ENCODE data around the gene PLEK.
"Not testable (repeated sequence)": the region's sequence is repeated elsewhere in the genome, so short reads cannot be mapped to it uniquely, and the experiment has no call there.

The PLEK gene

GRCh38 chr2:68341062-68341329, 24.1 kb upstream of the PLEK start:
- no peaks in the 10 kb centered on the region for H3K4me1 Mint-ChIP-seq (ENCODE audit: low read depth)
- H3K4me3 Mint-ChIP-seq: no peak overlapping the region
- no peak overlapping the region for H3K27ac Mint-ChIP-seq
- no peaks in the 10 kb centered on the region for H3K9me3 Mint-ChIP-seq
- H3K36me3 Mint-ChIP-seq (ENCODE audit: low read depth): no peaks in the 10 kb centered on the region
- H3K27me3 Mint-ChIP-seq (ENCODE audit: low read depth): peaks cover 45% of the 10 kb centered on the region

GRCh38 chr2:68341583-68341982, 23.5 kb upstream of the PLEK start:
- peaks cover 47% of the 10 kb centered on the region for H3K27me3 Mint-ChIP-seq (ENCODE audit: low read depth)
- H3K27ac Mint-ChIP-seq: no peak overlapping the region
- H3K36me3 Mint-ChIP-seq (ENCODE audit: low read depth): no peaks in the 10 kb centered on the region
- H3K4me1 Mint-ChIP-seq (ENCODE audit: low read depth): no peaks in the 10 kb centered on the region
- no peaks in the 10 kb centered on the region for H3K9me3 Mint-ChIP-seq
- H3K4me3 Mint-ChIP-seq: no peak overlapping the region

DNA sequence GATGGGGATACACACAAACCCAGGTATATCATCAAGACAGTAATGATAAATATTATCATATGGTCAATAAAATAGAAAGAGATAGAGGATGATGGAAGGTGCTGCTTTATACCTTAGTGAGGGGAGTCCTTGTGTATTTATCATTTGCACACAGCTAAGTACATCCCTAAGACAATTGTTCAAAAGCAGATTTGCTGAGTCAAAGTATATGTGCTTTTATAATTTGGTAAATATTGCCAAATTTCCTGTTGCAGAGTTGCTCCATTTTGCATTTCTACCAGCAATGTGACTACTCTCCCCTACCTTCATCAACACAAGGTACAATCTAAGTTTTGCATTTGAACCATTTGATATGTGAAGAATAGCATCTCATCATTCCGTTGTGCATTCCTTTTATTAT, 22.6 kb upstream of the PLEK start:
- Mint-ChIP-seq H3K4me3 (no peak overlapping the region), H3K9me3 (no peaks in the 10 kb centered on the region), H3K27me3 (ENCODE audit: low read depth) (peaks cover 49% of the 10 kb centered on the region), H3K4me1 (ENCODE audit: low read depth) (no peaks in the 10 kb centered on the region), H3K36me3 (ENCODE audit: low read depth) (no peaks in the 10 kb centered on the region), H3K27ac (no peak overlapping the region)

DNA sequence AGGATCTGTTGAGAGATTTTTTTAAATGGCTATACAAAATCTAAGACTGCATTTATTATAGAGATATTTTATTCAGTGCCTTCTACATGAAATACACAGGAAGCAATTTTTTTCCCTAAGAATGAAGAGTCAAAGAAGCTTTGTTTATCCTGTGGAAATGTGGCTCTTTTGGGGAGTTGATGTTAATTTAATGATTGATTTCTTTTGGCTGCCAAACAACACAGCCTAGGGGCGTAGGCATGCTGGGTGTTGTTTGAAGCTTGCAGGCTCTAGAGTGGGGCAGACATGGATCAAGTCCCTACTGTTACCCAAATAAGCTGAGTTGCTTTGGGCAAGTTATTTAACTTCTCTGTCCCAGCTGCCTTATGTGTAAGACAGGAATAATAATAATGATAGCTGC, 21.1 kb upstream of the PLEK start:
- Mint-ChIP-seq H3K27ac (no peak overlapping the region), H3K4me3 (no peak overlapping the region), H3K27me3 (ENCODE audit: low read depth) (peaks cover 58% of the 10 kb centered on the region), H3K4me1 (ENCODE audit: low read depth) (no peaks in the 10 kb centered on the region), H3K36me3 (ENCODE audit: low read depth) (no peaks in the 10 kb centered on the region), H3K9me3 (no peaks in the 10 kb centered on the region)

DNA sequence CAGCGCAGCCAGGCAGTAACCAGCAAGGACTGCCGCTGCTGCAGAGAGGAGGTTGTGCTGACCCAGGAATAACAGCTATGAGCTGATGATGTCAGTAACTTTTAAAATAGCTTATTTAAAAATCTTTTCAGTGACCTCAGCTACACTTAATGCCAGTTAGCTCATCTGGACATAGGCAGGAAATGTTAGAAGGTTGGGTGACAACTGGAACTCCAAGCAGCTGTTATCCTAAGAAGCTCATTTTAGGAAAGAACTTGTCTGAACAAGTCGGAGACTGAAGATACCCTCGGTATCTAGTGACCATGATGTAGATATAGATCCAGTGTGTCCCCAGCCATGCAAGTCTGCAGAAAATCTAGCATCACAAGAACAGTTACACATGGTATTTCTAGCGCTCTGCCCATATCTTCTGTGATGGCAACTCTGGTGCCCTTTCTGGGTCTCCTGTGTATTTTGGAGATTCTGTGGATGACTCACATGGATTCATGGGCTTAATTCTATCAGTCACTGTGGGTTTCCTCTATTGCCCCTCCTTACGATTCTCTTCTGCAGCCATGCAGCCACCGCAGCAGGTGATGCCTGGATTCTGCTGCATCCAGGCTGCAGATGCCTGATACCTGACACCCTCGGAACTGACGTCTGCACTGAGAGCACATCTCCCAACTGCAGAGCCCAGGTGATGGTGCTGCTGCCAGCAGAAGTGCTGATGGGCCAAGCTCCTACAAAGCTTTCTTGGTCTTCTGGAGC, 19.8 kb upstream of the PLEK start:
- Mint-ChIP-seq H3K4me3 (no peak overlapping the region), H3K4me1 (ENCODE audit: low read depth) (no peaks in the 10 kb centered on the region), H3K36me3 (ENCODE audit: low read depth) (no peaks in the 10 kb centered on the region), H3K27me3 (ENCODE audit: low read depth) (peaks cover 54% of the 10 kb centered on the region), H3K27ac (no peak overlapping the region), H3K9me3 (no peaks in the 10 kb centered on the region)

GRCh38 chr2:68349091-68349490, 16.0 kb upstream of the PLEK start:
- not testable (repeated sequence) for H3K9me3 Mint-ChIP-seq; H3K4me1 Mint-ChIP-seq (ENCODE audit: low read depth); H3K36me3 Mint-ChIP-seq (ENCODE audit: low read depth); H3K27ac Mint-ChIP-seq; H3K4me3 Mint-ChIP-seq
- H3K27me3 Mint-ChIP-seq (ENCODE audit: low read depth): peaks cover 38% of the 10 kb centered on the region

DNA sequence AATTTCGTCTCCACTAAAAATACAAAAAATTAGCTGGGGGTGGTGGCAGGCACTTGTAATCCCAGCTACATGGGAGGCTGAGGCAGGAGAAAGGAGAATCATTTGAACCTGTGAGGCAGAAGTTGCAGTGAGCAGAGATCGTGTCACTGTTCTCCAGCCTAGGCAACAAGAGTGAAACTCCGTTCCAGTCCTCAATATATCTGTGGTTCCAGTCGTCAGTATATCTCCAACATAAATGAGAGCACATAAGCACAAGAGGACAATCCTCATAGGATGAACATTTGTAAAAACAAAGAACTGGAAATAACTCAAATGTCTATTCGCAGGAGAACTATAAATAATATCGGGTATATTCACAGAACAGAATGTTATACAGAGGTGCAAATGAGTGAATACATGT, 13.1 kb upstream of the PLEK start:
- H3K4me3 Mint-ChIP-seq: no peak overlapping the region
- peaks cover 38% of the 10 kb centered on the region for H3K27me3 Mint-ChIP-seq (ENCODE audit: low read depth)
- H3K27ac Mint-ChIP-seq: no peak overlapping the region
- H3K36me3 Mint-ChIP-seq (ENCODE audit: low read depth): no peaks in the 10 kb centered on the region
- no peaks in the 10 kb centered on the region for H3K9me3 Mint-ChIP-seq
- no peaks in the 10 kb centered on the region for H3K4me1 Mint-ChIP-seq (ENCODE audit: low read depth)

DNA sequence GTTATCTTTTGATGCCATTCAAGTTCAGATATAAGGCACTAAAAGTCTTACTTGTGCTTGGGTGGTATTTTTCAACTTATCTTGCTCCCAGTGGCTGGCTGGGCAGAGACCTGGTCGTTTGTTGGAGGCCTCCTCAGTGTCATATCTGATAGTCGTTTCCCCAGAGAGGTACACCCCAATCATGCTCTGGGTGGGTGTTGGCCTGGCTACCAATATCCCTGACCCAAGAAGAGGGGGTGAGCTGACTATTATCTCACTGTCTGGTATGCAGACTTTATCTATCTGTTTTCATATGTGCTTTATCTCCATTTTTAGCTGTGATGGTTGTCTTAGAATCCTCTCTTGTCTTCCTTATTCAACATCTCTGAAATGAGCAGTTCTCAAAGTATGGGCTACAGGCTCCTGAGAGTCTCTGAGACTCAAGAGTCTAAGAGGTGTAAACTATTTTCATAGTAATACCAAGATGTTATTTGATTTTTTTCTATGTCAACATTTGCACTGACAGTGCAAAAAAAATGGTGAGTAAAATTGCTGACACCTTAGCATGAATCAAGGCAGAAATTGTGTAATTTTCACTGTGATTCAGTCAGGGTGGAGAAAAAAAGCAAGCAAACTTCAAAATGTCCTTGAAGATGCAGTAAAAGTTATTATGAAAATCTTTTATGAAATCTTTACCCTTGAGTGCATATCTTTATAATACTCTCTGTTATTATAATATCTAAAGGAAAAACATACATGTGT, 12.3 kb upstream of the PLEK start:
- Mint-ChIP-seq H3K9me3 (no peaks in the 10 kb centered on the region), H3K4me3 (no peak overlapping the region), H3K27ac (no peak overlapping the region), H3K27me3 (ENCODE audit: low read depth) (peaks cover 30% of the 10 kb centered on the region), H3K4me1 (ENCODE audit: low read depth) (no peaks in the 10 kb centered on the region), H3K36me3 (ENCODE audit: low read depth) (no peaks in the 10 kb centered on the region)

GRCh38 chr2:68356599-68357239, 8.4 kb upstream of the PLEK start:
- Mint-ChIP-seq H3K27ac (no peak overlapping the region), H3K9me3 (no peaks in the 10 kb centered on the region), H3K36me3 (ENCODE audit: low read depth) (no peaks in the 10 kb centered on the region), H3K27me3 (ENCODE audit: low read depth) (peaks cover 20% of the 10 kb centered on the region), H3K4me3 (no peak overlapping the region), H3K4me1 (ENCODE audit: low read depth) (no peaks in the 10 kb centered on the region)

- peaks cover 20% of the 10 kb centered on the region for H3K27me3 Mint-ChIP-seq (ENCODE audit: low read depth)
- H3K36me3 Mint-ChIP-seq (ENCODE audit: low read depth): no peaks in the 10 kb centered on the region
- H3K27ac Mint-ChIP-seq: no peak overlapping the region
- no peaks in the 10 kb centered on the region for H3K9me3 Mint-ChIP-seq
- no peak overlapping the region for H3K4me3 Mint-ChIP-seq
- peaks cover 10% of the 10 kb centered on the region for H3K4me1 Mint-ChIP-seq (ENCODE audit: low read depth)
Observed at GRCh38 chr2:68357605-68358337, 7.3 kb upstream of the PLEK start.

GRCh38 chr2:68359889-68360288, 5.2 kb upstream of the PLEK start:
- Mint-ChIP-seq H3K27ac (no peak overlapping the region), H3K9me3 (no peaks in the 10 kb centered on the region), H3K27me3 (ENCODE audit: low read depth) (peaks cover 19% of the 10 kb centered on the region), H3K4me1 (ENCODE audit: low read depth) (peaks cover 20% of the 10 kb centered on the region), H3K4me3 (no peak overlapping the region), H3K36me3 (ENCODE audit: low read depth) (no peaks in the 10 kb centered on the region)

GRCh38 chr2:68362069-68362468, 3.0 kb upstream of the PLEK start:
- peaks cover 29% of the 10 kb centered on the region for H3K4me1 Mint-ChIP-seq (ENCODE audit: low read depth)
- H3K9me3 Mint-ChIP-seq: no peaks in the 10 kb centered on the region
- H3K36me3 Mint-ChIP-seq (ENCODE audit: low read depth): no peaks in the 10 kb centered on the region
- peak overlapping the region; percentile 18 for H3K4me3 Mint-ChIP-seq
- H3K27ac Mint-ChIP-seq: peak overlapping the region; percentile 5
- peaks cover 13% of the 10 kb centered on the region for H3K27me3 Mint-ChIP-seq (ENCODE audit: low read depth)

GRCh38 chr2:68362749-68363148, 2.3 kb upstream of the PLEK start:
- H3K27me3 Mint-ChIP-seq (ENCODE audit: low read depth): peaks cover 13% of the 10 kb centered on the region
- no peak overlapping the region for H3K27ac Mint-ChIP-seq
- no peaks in the 10 kb centered on the region for H3K9me3 Mint-ChIP-seq
- H3K36me3 Mint-ChIP-seq (ENCODE audit: low read depth): no peaks in the 10 kb centered on the region
- peaks cover 29% of the 10 kb centered on the region for H3K4me1 Mint-ChIP-seq (ENCODE audit: low read depth)
- H3K4me3 Mint-ChIP-seq: no peak overlapping the region

DNA sequence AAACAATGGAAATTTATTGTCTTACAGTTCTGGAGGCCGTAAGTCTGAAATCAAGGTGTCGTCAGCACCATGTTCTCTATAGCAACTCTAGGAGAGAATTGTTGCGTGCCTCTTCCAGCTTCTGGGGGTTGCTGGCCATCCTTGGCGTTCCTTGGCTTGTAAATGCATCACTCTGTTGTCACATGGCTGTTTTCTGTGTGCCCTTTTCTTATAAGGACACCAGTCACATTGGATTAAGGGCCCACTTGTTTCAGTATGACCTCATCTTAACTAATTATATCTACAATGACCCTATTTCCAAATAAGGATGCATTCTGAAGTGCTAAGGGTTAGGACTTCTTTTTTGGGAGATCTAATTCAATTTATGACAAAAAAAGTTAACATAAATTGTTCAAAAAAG, 1.4 kb upstream of the PLEK start:
- Mint-ChIP-seq H3K27ac (no peak overlapping the region), H3K36me3 (ENCODE audit: low read depth) (peaks cover 3% of the 10 kb centered on the region)

More for the DNA sequence above, 1.4 kb upstream of the PLEK start:
- H3K9me3 Mint-ChIP-seq: peaks cover 3% of the 10 kb centered on the region
- no peak overlapping the region for H3K4me3 Mint-ChIP-seq
- peaks cover 29% of the 10 kb centered on the region for H3K4me1 Mint-ChIP-seq (ENCODE audit: low read depth)
- peaks cover 14% of the 10 kb centered on the region for H3K27me3 Mint-ChIP-seq (ENCODE audit: low read depth)
